ENCODE data around the gene AURKA. TPM values are rescaled to one million over a fixed set of nuclear protein-coding genes. Genes with fewer than 3 reads are reported as not detected.
A peak's percentile ranks its signal among the peaks of the same experiment; 100 is the strongest.

AURKA gene
- total RNA-seq, 4 donors from 2014 or later, result 0.83 to 2.4 (median 2.0) TPM

- Histone ChIP-seq H3K4me1 (peaks cover 12 to 15% of the 10 kb centered on the region in 2 donors), H3K36me3 (no peaks in the 10 kb centered on the region), H3K27me3 (no peaks in the 10 kb centered on the region), H3K9me3 (no peaks in the 10 kb centered on the region), H3K4me3 (replicated peaks in 1 of 3) (no peak overlapping the region), H3K27ac (no peak overlapping the region)
- no peak for DNase-seq
- intact Hi-C loops (cut with DNase I), result no loop called here
- no peak for TF ChIP-seq POLR2A (IDR thresholded peaks at IDR 0.05)
- no peak for TF ChIP-seq CTCF (IDR thresholded peaks at IDR 0.05)
- 90 to 91% methylated on average over 4 of the region's 4 CpGs for WGBS, 2 donors
Measured at GRCh38 chr20:56388882-56389281, 3.1 kb downstream of the AURKA start.

- Histone ChIP-seq H3K4me3 (replicated peaks in 1 of 3) (no peak overlapping the region), H3K9me3 (no peaks in the 10 kb centered on the region), H3K27me3 (no peaks in the 10 kb centered on the region), H3K4me1 (peaks cover 11 to 18% of the 10 kb centered on the region in 2 donors), H3K36me3 (no peaks in the 10 kb centered on the region), H3K27ac (no peak overlapping the region)
- no peak for TF ChIP-seq POLR2A (IDR thresholded peaks at IDR 0.05)
- TF ChIP-seq CTCF (IDR thresholded peaks at IDR 0.05), result no peak
- WGBS, 2 donors, result 97 to 98% methylated on average over 6 of the region's 6 CpGs
- intact Hi-C loops (cut with DNase I), result no loop called here
- DNase-seq, result no peak
Measured at GRCh38 chr20:56386219-56386618, 5.8 kb downstream of the AURKA start.

- intact Hi-C loops (cut with DNase I), result no loop called here
- H3K9me3 ChIP-seq, result no peaks in the 10 kb centered on the region
- DNase-seq, result no peak
- H3K36me3 ChIP-seq, result no peaks in the 10 kb centered on the region
- no peak overlapping the region for H3K27ac ChIP-seq
- no peak for TF ChIP-seq POLR2A (IDR thresholded peaks at IDR 0.05)
- no peak for TF ChIP-seq CTCF (IDR thresholded peaks at IDR 0.05)
- H3K27me3 ChIP-seq, result no peaks in the 10 kb centered on the region
- 92 to 95% methylated on average over 4 of the region's 4 CpGs for WGBS, 2 donors
- H3K4me3 ChIP-seq (replicated peaks in 1 of 3), result no peak overlapping the region
- H3K4me1 ChIP-seq, result peaks cover 8 to 17% of the 10 kb centered on the region in 2 donors
Measured at GRCh38 chr20:56385130-56385529, 6.9 kb downstream of the AURKA start.

GRCh38 chr20:56383334-56383733, 8.7 kb downstream of the AURKA start:
- TF ChIP-seq POLR2A (IDR thresholded peaks at IDR 0.05) (no peak), CTCF (IDR thresholded peaks at IDR 0.05) (no peak)
- no peaks in the 10 kb centered on the region for H3K36me3 ChIP-seq
- no peaks in the 10 kb centered on the region for H3K9me3 ChIP-seq
- 76 to 85% methylated on average over 8 of the region's 8 CpGs for WGBS, 2 donors
- no peak overlapping the region for H3K4me3 ChIP-seq (replicated peaks in 1 of 3)
- H3K27me3 ChIP-seq, result no peaks in the 10 kb centered on the region
- H3K27ac ChIP-seq, result peak overlapping the region in 1 of 3 donors; percentile 24
- intact Hi-C loops (cut with DNase I), result no loop called here
- H3K4me1 ChIP-seq, result peaks cover 8 to 17% of the 10 kb centered on the region in 2 donors
- no peak for DNase-seq

- H3K27me3 ChIP-seq, result no peaks in the 10 kb centered on the region
- H3K27ac ChIP-seq, result peak overlapping the region in 2 of 3 donors; percentile 23 to 24
- no peaks in the 10 kb centered on the region for H3K36me3 ChIP-seq
- H3K4me3 ChIP-seq (replicated peaks in 1 of 3), result no peak overlapping the region
- TF ChIP-seq CTCF (IDR thresholded peaks at IDR 0.05) (no peak), POLR2A (IDR thresholded peaks at IDR 0.05) (no peak)
- peaks cover 8 to 17% of the 10 kb centered on the region in 2 donors for H3K4me1 ChIP-seq
- 29 to 35% methylated on average over 4 of the region's 4 CpGs for WGBS, 2 donors
- DNase-seq, result peak; percentile 7 to 10
- no peaks in the 10 kb centered on the region for H3K9me3 ChIP-seq
- intact Hi-C loops (cut with DNase I), result no loop called here
Measured at GRCh38 chr20:56382696-56383095, 9.3 kb downstream of the AURKA start.

All from thyroid gland (tissue), 4 donors.